ENCODE measurements around the gene FMNL2. TPM values are rescaled to one million over a fixed set of nuclear protein-coding genes. Genes with fewer than 3 reads are reported as not detected.
"Not testable (repeated sequence)": the region's sequence is repeated elsewhere in the genome, so short reads cannot be mapped to it uniquely, and the experiment has no call there.

The FMNL2 gene
- polyA plus RNA-seq, 3 donors from 2014 or later, result 0.08 TPM; not detected in 2

- Mint-ChIP-seq H3K36me3 (no peaks in the 10 kb centered on the region), H3K4me1 (no peaks in the 10 kb centered on the region), H3K4me3 (no peak overlapping the region), H3K27me3 (ENCODE audit: low read depth in 3 of 3) (peaks cover 2 to 5% (median 2%) of the 10 kb centered on the region in 3 donors), H3K27ac (no peak overlapping the region), H3K9me3 (no peaks in the 10 kb centered on the region)
- DNase-seq, result no peak
These were observed 35.8 kb downstream of the FMNL2 start for GRCh38 chr2:152370783-152371182.

GRCh38 chr2:152372438-152372984, 37.5 kb downstream of the FMNL2 start:
- no peak for DNase-seq
- Mint-ChIP-seq H3K4me3 (no peak overlapping the region), H3K27me3 (ENCODE audit: low read depth in 3 of 3) (peaks cover 2 to 5% (median 2%) of the 10 kb centered on the region in 3 donors), H3K36me3 (no peaks in the 10 kb centered on the region), H3K4me1 (no peaks in the 10 kb centered on the region), H3K9me3 (no peaks in the 10 kb centered on the region), H3K27ac (no peak overlapping the region)

DNA sequence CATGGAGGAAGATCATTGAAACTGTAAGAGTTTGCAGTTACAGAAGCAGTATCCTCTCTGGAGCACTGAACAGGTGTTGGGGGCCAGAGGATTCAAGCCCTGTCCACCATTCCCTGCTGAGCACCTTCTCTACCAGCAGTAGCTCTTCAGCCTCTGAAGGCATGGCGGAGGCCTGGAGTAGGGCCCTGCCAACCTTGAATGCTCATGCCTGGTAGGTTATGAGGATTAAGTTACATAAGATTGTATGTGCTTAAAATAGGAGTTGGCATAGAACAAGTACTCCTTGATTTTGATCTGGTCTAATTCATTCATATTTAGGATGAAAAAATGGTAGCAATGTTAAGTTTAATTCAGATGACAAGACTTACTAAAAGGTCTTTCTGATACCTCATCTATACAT, 40.2 kb downstream of the FMNL2 start:
- Mint-ChIP-seq H3K27ac (no peak overlapping the region), H3K4me1 (no peaks in the 10 kb centered on the region), H3K9me3 (no peaks in the 10 kb centered on the region), H3K36me3 (no peaks in the 10 kb centered on the region), H3K27me3 (ENCODE audit: low read depth in 3 of 3) (peaks cover 0 to 8% (median 6%) of the 10 kb centered on the region in 3 donors), H3K4me3 (no peak overlapping the region)
- no peak for DNase-seq

GRCh38 chr2:152376385-152376784, 41.4 kb downstream of the FMNL2 start:
- no peak for DNase-seq
- no peaks in the 10 kb centered on the region for H3K9me3 Mint-ChIP-seq
- peaks cover 0 to 8% (median 6%) of the 10 kb centered on the region in 3 donors for H3K27me3 Mint-ChIP-seq (ENCODE audit: low read depth in 3 of 3)
- no peaks in the 10 kb centered on the region for H3K36me3 Mint-ChIP-seq
- no peaks in the 10 kb centered on the region for H3K4me1 Mint-ChIP-seq
- no peak overlapping the region for H3K4me3 Mint-ChIP-seq
- H3K27ac Mint-ChIP-seq, result no peak overlapping the region

DNA sequence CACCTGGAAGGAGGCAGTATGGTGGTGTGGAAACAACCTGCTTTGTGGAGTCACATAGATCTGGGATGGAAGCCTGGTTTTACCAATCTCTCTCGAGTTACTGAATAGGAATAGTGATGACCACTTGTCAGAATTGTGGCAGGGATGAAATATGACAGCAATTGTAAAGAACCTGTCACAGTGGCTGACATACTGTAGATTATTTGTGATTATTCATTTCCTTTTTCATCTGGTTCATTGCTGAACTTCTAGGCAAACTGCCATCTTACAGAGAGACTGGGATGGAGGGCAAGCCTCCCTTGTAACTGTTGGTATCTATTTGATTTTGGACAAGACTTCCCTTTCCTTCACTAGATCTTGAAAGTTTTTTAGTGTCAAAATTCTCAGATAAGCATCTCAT, 42.0 kb downstream of the FMNL2 start:
- no peak overlapping the region for H3K27ac Mint-ChIP-seq
- no peaks in the 10 kb centered on the region for H3K9me3 Mint-ChIP-seq
- H3K4me3 Mint-ChIP-seq, result no peak overlapping the region
- no peak for DNase-seq
- no peaks in the 10 kb centered on the region for H3K4me1 Mint-ChIP-seq
- peaks cover 0 to 6% (median 6%) of the 10 kb centered on the region in 3 donors for H3K27me3 Mint-ChIP-seq (ENCODE audit: low read depth in 3 of 3)
- no peaks in the 10 kb centered on the region for H3K36me3 Mint-ChIP-seq

DNA sequence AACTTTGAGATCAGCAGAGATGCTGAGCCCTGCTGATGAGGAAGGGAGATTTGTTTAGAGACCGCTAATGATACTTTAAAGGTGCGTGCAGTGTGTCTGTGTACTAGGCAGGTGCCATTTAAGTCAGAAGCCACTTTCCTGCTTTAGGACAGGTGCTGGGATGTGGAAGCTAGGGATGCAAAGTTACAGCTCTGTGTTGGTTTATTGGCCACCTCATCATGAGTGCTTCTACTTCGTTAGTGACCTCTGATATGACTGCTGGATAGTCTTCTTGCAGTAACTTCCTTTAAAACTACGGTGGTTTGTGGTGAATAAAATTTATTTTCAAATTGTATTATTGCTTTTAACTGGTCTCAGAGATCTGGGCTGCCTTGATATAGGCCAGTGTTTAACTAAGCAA, 44.1 kb downstream of the FMNL2 start:
- Mint-ChIP-seq H3K4me1 (no peaks in the 10 kb centered on the region), H3K27ac (no peak overlapping the region), H3K4me3 (no peak overlapping the region), H3K27me3 (ENCODE audit: low read depth in 3 of 3) (peaks cover 0 to 7% (median 6%) of the 10 kb centered on the region in 3 donors), H3K36me3 (no peaks in the 10 kb centered on the region), H3K9me3 (no peaks in the 10 kb centered on the region)
- DNase-seq, result no peak

DNA sequence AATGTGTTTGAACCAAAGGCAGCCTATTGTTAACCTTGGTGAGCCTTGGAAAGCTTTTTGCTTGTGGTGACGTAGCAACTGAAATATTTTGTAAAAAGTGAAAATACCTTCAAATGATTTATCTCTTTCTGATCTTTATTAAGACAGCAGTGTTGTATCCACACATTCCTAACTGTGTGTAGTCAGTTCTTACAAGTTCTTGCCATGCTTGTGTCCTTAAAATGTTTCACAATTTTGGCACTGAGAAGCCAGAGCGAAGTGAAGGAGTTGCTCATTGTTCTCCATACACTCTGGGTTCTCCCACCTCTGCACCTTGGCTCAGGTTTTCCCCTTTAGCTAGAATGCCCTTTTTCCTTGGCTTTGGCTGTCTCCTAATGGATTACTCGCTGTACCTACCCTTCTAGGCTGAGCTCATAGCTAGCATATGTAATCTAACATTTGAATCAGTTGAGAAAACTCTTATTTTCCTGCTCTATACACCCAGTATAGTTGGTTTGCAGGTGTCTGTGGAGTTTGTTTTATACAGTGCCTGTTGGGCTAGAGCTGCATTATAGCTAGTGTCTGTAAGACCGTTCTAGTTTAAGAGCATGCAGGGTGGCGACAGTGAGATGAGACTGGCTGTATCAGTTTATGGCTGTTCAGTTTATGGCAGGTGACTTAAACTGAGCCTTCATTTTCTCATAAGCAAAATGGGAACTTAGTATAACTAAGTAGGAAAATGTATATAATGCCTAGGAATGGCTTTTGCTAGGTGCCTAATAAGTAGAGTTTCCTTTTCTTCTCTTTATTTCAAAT, 45.5 kb downstream of the FMNL2 start:
- H3K27ac Mint-ChIP-seq, result no peak overlapping the region
- no peaks in the 10 kb centered on the region for H3K36me3 Mint-ChIP-seq
- H3K4me1 Mint-ChIP-seq, result no peaks in the 10 kb centered on the region
- H3K27me3 Mint-ChIP-seq (ENCODE audit: low read depth in 3 of 3), result peaks cover 0 to 10% (median 3%) of the 10 kb centered on the region in 3 donors
- no peaks in the 10 kb centered on the region for H3K9me3 Mint-ChIP-seq
- no peak overlapping the region for H3K4me3 Mint-ChIP-seq
- no peak for DNase-seq

DNA sequence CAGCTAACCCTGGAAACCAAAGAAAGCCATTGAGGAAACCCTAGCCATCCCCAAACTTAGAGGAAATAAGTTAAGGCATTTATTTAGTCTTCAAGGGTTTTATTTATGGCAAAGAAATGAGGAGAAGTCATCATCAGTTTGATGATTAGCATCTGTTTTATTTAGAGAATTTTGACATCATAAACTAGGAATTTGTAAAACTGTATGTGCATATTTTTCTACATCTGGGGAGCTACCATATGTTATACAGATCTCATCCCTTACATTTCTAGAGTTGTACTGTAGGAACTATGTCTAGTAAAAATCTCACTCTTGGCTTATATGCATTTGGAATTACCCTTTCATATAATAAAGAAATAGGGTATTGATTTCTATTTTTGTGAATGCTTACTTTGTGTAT, 48.7 kb downstream of the FMNL2 start:
- Mint-ChIP-seq H3K9me3 (no peaks in the 10 kb centered on the region), H3K27me3 (ENCODE audit: low read depth in 3 of 3) (peaks cover 1 to 8% (median 3%) of the 10 kb centered on the region in 3 donors), H3K27ac (no peak overlapping the region), H3K36me3 (no peaks in the 10 kb centered on the region), H3K4me3 (no peak overlapping the region), H3K4me1 (no peaks in the 10 kb centered on the region)
- DNase-seq, result no peak

GRCh38 chr2:152384992-152385391, 50.0 kb downstream of the FMNL2 start:
- Mint-ChIP-seq H3K36me3 (no peaks in the 10 kb centered on the region), H3K9me3 (no peaks in the 10 kb centered on the region), H3K27ac (no peak overlapping the region), H3K4me1 (no peaks in the 10 kb centered on the region), H3K4me3 (no peak overlapping the region), H3K27me3 (ENCODE audit: low read depth in 3 of 3) (peaks cover 0 to 4% (median 3%) of the 10 kb centered on the region in 3 donors)
- no peak for DNase-seq

DNA sequence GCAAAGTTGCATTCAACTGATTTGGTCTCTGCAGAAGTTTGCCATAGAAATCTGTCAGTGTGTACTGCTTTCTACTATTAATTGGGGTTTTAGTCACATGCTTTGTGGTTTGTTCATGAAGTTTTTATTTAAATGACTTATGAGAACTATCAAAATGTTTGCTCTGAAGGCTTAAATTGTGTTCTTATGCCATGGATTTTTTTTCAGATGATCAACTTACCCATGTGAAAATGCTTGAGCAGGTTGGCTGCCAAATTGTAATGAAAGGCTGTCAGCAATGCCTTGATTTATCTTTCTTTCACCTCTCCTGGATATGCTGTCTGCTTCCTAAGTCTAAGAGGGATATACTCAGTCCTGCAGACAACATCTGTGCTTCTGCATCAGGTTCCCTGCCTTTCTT, 50.7 kb downstream of the FMNL2 start:
- no peak for DNase-seq
- Mint-ChIP-seq H3K4me3 (no peak overlapping the region), H3K9me3 (no peaks in the 10 kb centered on the region), H3K36me3 (no peaks in the 10 kb centered on the region), H3K4me1 (no peaks in the 10 kb centered on the region), H3K27ac (no peak overlapping the region), H3K27me3 (ENCODE audit: low read depth in 3 of 3) (peaks cover 0 to 4% (median 3%) of the 10 kb centered on the region in 3 donors)

- DNase-seq, result no peak
- Mint-ChIP-seq H3K27me3 (ENCODE audit: low read depth in 3 of 3) (peaks cover 0 to 4% (median 3%) of the 10 kb centered on the region in 3 donors), H3K4me3 (no peak overlapping the region), H3K36me3 (no peaks in the 10 kb centered on the region), H3K9me3 (no peaks in the 10 kb centered on the region), H3K27ac (no peak overlapping the region), H3K4me1 (no peaks in the 10 kb centered on the region)
These were observed 51.3 kb downstream of the FMNL2 start for GRCh38 chr2:152386266-152386665.

- H3K4me3 Mint-ChIP-seq, result no peak overlapping the region
- DNase-seq, result no peak
- no peaks in the 10 kb centered on the region for H3K9me3 Mint-ChIP-seq
- peaks cover 0 to 4% (median 3%) of the 10 kb centered on the region in 3 donors for H3K27me3 Mint-ChIP-seq (ENCODE audit: low read depth in 3 of 3)
- no peaks in the 10 kb centered on the region for H3K4me1 Mint-ChIP-seq
- no peaks in the 10 kb centered on the region for H3K36me3 Mint-ChIP-seq
- no peak overlapping the region for H3K27ac Mint-ChIP-seq
These were observed 52.1 kb downstream of the FMNL2 start for GRCh38 chr2:152387041-152387440.

DNA sequence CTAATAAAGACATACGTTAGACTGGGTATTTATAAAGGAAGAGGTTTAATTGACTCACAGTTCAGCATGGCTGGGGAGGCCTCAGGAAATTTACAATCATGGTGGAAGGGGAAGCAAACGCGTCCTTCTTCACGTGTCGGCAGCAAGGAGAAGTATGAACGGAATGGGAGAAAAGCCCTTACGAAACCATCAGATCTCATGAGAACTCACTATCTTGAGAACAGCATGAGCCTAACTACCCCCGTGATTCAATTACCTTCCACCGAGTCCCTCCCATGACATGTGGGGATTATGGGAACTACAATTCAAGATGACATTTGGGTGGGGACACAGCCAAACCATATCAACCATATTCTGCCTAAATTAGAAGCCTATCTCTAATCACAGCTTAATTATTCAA, 53.3 kb downstream of the FMNL2 start:
- not testable (repeated sequence) for H3K4me1 Mint-ChIP-seq; H3K27ac Mint-ChIP-seq; H3K4me3 Mint-ChIP-seq; DNase-seq; H3K9me3 Mint-ChIP-seq; H3K36me3 Mint-ChIP-seq; H3K27me3 Mint-ChIP-seq (ENCODE audit: low read depth in 3 of 3)

- Mint-ChIP-seq H3K27ac (no peak overlapping the region), H3K4me1 (no peaks in the 10 kb centered on the region), H3K4me3 (no peak overlapping the region), H3K27me3 (ENCODE audit: low read depth in 3 of 3) (peaks cover 0 to 3% (median 0%) of the 10 kb centered on the region in 3 donors), H3K9me3 (no peaks in the 10 kb centered on the region), H3K36me3 (no peaks in the 10 kb centered on the region)
- DNase-seq, result no peak
These were observed 54.5 kb downstream of the FMNL2 start for GRCh38 chr2:152389483-152389882.

- H3K4me3 Mint-ChIP-seq, result no peak overlapping the region
- no peak overlapping the region for H3K27ac Mint-ChIP-seq
- no peak for DNase-seq
- no peaks in the 10 kb centered on the region for H3K4me1 Mint-ChIP-seq
- H3K9me3 Mint-ChIP-seq, result no peaks in the 10 kb centered on the region
- peaks cover 0 to 3% (median 0%) of the 10 kb centered on the region in 3 donors for H3K27me3 Mint-ChIP-seq (ENCODE audit: low read depth in 3 of 3)
- no peaks in the 10 kb centered on the region for H3K36me3 Mint-ChIP-seq
These were observed 55.9 kb downstream of the FMNL2 start for GRCh38 chr2:152390837-152391236.
